HCT116 (cell line): Measurements from ENCODE around the gene SFXN3. TPM values are rescaled to one million over a fixed set of nuclear protein-coding genes. Genes with fewer than 3 reads are reported as not detected.

Experiments used
- ATAC-seq: fragments of 200-7000 bp; cut with Tn5 transposase; 2 replicates; pipeline ENCODE4 v1.9.1; 2020; ENCODE audit warnings: mild to moderate bottlenecking, moderate library complexity
- BruUV-seq: library from RNA; stranded (reverse); fragments of 400-500 nt; replicated peaks from 2 replicates; lab custom pipeline; 2021; lab: Mats Ljungman, UMichigan
- CTCF ChIA-PET: fragments of 300-600 bp; sonication (Branson Sonifier 250); formaldehyde crosslinking; loops from one replicate; lab custom pipeline; 2021; ENCODE audit warnings: antibody characterized with exemption; lab: Charles Lee
- POLR2A ChIA-PET: fragments of 300-600, 350-600 bp; sonication (Branson Sonifier 250); formaldehyde crosslinking; loops from one replicate; lab custom pipeline; 2021; ENCODE audit warnings: antibody characterized with exemption; lab: Charles Lee
- RAD21 ChIA-PET, 2 experiments: fragments of 300-600 bp; sonication (Branson Sonifier 250); formaldehyde crosslinking; loops; one replicate each; lab custom pipeline; 2023; ENCODE audit warnings: low total read pairs in 2 of 2; ENCODE audit not compliant: uncharacterized antibody in 2 of 2, unreplicated experiment in 2 of 2, low non-redundant PET in 1 of 2; lab: Charles Lee
- DNase-seq: peaks from one replicate; pipeline ENCODE4 v3.0.0-alpha.2; 2010; ENCODE audit warnings: low read depth, low spot score
- H2AFZ ChIP-seq: fragments of 200-600 bp; shearing (Covaris generic), sonication (generic); 2 replicates; pipeline ENCODE4 v1.6.1; 2017; ENCODE audit warnings: low read depth, mixed run types, mixed read lengths, antibody characterized with exemption, low read length; ENCODE audit not compliant: poor library complexity, severe bottlenecking
- H3K27ac ChIP-seq: 2 replicates; pipeline ENCODE4 v1.5.1; 2012; ENCODE audit warnings: low read depth, low read length
- H3K27me3 ChIP-seq: fragments of 200-600 bp; sonication (generic); 2 replicates; pipeline ENCODE4 v1.6.1; 2016; ENCODE audit warnings: mixed run types, low read length, mixed read lengths; ENCODE audit not compliant: insufficient read depth
- H3K36me3 ChIP-seq, 2 experiments: fragments of 200-500 bp in 1 of 2; fragments of 200-600 bp in 1 of 2; sonication (Bioruptor generic) in 1 of 2; sonication (generic) in 1 of 2; 2 replicates each; pipeline versions ENCODE4 v1.5.1 to v1.6.1; 2014 to 2016; ENCODE audit warnings: low read length in 2 of 2, inconsistent platforms in 1 of 2, mixed read lengths in 1 of 2, mixed run types in 1 of 2; ENCODE audit not compliant: insufficient read depth in 2 of 2, control insufficient read depth in 1 of 2
- H3K4me1 ChIP-seq, 2 experiments: fragments of 200-600 bp in 1 of 2; sonication (generic) in 1 of 2; 2 replicates each; pipeline versions ENCODE4 v1.5.1 to v1.6.1; 2012 to 2017; ENCODE audit warnings: low read length in 2 of 2, inconsistent platforms in 1 of 2, mild to moderate bottlenecking in 1 of 2, mixed read lengths in 1 of 2, mixed run types in 1 of 2, moderate library complexity in 1 of 2; ENCODE audit not compliant: insufficient read depth in 2 of 2, control insufficient read depth in 1 of 2
- H3K4me2 ChIP-seq: fragments of 200-600 bp; sonication (generic); 2 replicates; pipeline ENCODE4 v1.6.1; 2017; ENCODE audit warnings: mixed run types, low read length, mixed read lengths
- H3K4me3 ChIP-seq, 2 experiments: fragments of 200-600 bp in 1 of 2; sonication (generic) in 1 of 2; replicated peaks in 1 of 2; 2 replicates each; pipeline ENCODE4 v1.5.1; 2011 to 2016; ENCODE audit warnings: low read length in 2 of 2, control low read depth in 1 of 2, low read depth in 1 of 2, mild to moderate bottlenecking in 1 of 2, mixed read lengths in 1 of 2, mixed run types in 1 of 2
- H3K79me2 ChIP-seq: fragments of 200-600 bp; sonication (generic); 2 replicates; pipeline ENCODE4 v1.6.1; 2017; ENCODE audit warnings: mild to moderate bottlenecking, mixed run types, low read length, moderate library complexity, mixed read lengths; ENCODE audit not compliant: insufficient read depth
- H3K9ac ChIP-seq: fragments of 200-600 bp; sonication (generic); 2 replicates; pipeline ENCODE4 v1.6.1; 2016; ENCODE audit warnings: low read length, mixed read lengths
- H3K9me2 ChIP-seq: fragments of 200-600 bp; sonication (generic), shearing (Covaris generic); 2 replicates; pipeline ENCODE4 v1.6.1; 2017; ENCODE audit warnings: mixed run types, mild to moderate bottlenecking, moderate library complexity; ENCODE audit not compliant: insufficient read depth
- H3K9me3 ChIP-seq, 2 experiments: fragments of 200-500 bp in 1 of 2; fragments of 200-600 bp in 1 of 2; sonication (Bioruptor generic) in 1 of 2; sonication (generic) in 1 of 2; 2 replicates each; pipeline ENCODE4 v1.6.1; 2014 to 2017; ENCODE audit warnings: low read length in 2 of 2, mixed read lengths in 2 of 2, inconsistent platforms in 1 of 2, low read depth in 1 of 2, mild to moderate bottlenecking in 1 of 2, mixed run types in 1 of 2, moderate library complexity in 1 of 2; ENCODE audit not compliant: control insufficient read depth in 1 of 2, insufficient read depth in 1 of 2
- H4K20me1 ChIP-seq: fragments of 200-600 bp; sonication (generic), shearing (Covaris generic); 2 replicates; pipeline ENCODE4 v1.6.1; 2017; ENCODE audit warnings: mixed run types, mild to moderate bottlenecking, moderate library complexity; ENCODE audit not compliant: insufficient read depth
- CEBPB ChIP-seq: IDR thresholded peaks from 2 replicates; pipeline ENCODE4 v1.6.1; 2012; ENCODE audit warnings: low read depth
- EGR1 ChIP-seq: IDR thresholded peaks from 2 replicates; pipeline ENCODE4 v1.6.1; 2012; ENCODE audit warnings: low read depth
- ELF1 ChIP-seq: IDR thresholded peaks from 2 replicates; pipeline ENCODE4 v1.6.1; 2012; ENCODE audit warnings: low read depth, borderline replicate concordance
- FOSL1 ChIP-seq: IDR thresholded peaks from 2 replicates; pipeline ENCODE4 v1.6.1; 2012; ENCODE audit warnings: low read depth
- POLR2AphosphoS5 ChIP-seq: IDR thresholded peaks from 2 replicates; pipeline ENCODE4 v1.6.1; 2011; ENCODE audit warnings: mild to moderate bottlenecking, low read depth, low read length, moderate library complexity
- SIN3A ChIP-seq: IDR thresholded peaks from 2 replicates; pipeline ENCODE4 v1.6.1; 2012; ENCODE audit warnings: low read depth
- SP1 ChIP-seq: IDR thresholded peaks from 2 replicates; pipeline ENCODE4 v1.6.1; 2012; ENCODE audit warnings: low read depth
- SRF ChIP-seq: IDR thresholded peaks from 2 replicates; pipeline ENCODE4 v1.6.1; 2012; ENCODE audit warnings: low read depth
- ZFX ChIP-seq: fragments of 450-650 bp; IDR thresholded peaks from 2 replicates; pipeline ENCODE4 v1.6.1; 2017
- ZNF274 ChIP-seq: fragments of 200-500 bp; sonication (Bioruptor generic); IDR thresholded peaks from 2 replicates; pipeline ENCODE4 v1.6.1; 2014; ENCODE audit warnings: mild to moderate bottlenecking, low read depth, low read length, inconsistent platforms
- intact Hi-C: fragments of 100-400 bp; cut with micrococcal nuclease; formaldehyde crosslinking; loops from 2 replicates; pipeline ENCODE4 v1.10.0; 2022
- total RNA-seq: library from RNA; stranded (reverse); gene quantifications from one replicate; pipeline ENCODE4 v1.2.1, GENCODE V29; 2021; ENCODE audit not compliant: unreplicated experiment
- TF ChIP-seq, protein P1 (sequence below): IDR thresholded peaks from 2 replicates; pipeline ENCODE4 v1.6.1; 2011; ENCODE audit warnings: mild to moderate bottlenecking, low read length, moderate library complexity; ENCODE audit not compliant: insufficient replicate concordance; ENCODE audit errors: extremely low read depth
- TF ChIP-seq, protein P2 (sequence below), 3 experiments: fragments of 200-600 bp in 1 of 3; sonication (generic) in 1 of 3; IDR thresholded peaks in 2 of 3; conservative IDR thresholded peaks in 1 of 3; 2 replicates each; pipeline ENCODE4 v1.5.1; 2012 to 2017; ENCODE audit warnings: low read depth in 2 of 3, low read length in 2 of 3, antibody characterized with exemption in 1 of 3, borderline replicate concordance in 1 of 3, control low read depth in 1 of 3, mild to moderate bottlenecking in 1 of 3, mixed read lengths in 1 of 3, mixed run types in 1 of 3, moderate library complexity in 1 of 3; ENCODE audit not compliant: insufficient read depth in 1 of 3

The SFXN3 gene
- total RNA-seq, 1 experiment from 2014 or later, result 52.5 TPM

DNA sequence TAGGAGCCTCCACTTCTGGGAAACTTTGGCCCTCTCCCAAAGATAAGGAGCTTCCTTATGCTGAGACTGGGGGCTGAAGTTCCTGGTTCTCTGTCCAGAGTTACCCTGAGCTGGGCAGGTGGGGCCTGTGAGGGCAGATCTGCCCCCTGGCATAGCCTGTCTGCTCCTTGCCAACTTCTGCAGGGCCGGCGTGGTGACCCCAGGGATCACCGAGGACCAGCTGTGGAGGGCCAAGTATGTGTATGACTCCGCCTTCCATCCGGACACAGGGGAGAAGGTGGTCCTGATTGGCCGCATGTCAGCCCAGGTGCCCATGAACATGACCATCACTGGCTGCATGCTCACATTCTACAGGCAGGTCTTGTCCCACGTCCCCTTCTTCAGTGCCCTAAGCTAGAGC lies 4.3 kb downstream of the SFXN3 start:
- H3K4me3 ChIP-seq, result no peak overlapping the region
- no peaks in the 10 kb centered on the region for H3K9me2 ChIP-seq
- RAD21 ChIA-PET, result no interaction called here
- CTCF ChIA-PET, result interaction anchor here (2.0 kb wide), 1 partner anchor 15 kb away, joined by 8 read pairs; no protein-coding TSS in a partner anchor
- H3K79me2 ChIP-seq, result peaks cover 12% of the 10 kb centered on the region
- POLR2A ChIA-PET, result interaction anchor here (1.0 to 1.2 kb wide), 2 partner anchors 8 to 541 kb away, joined by 3 to 7 read pairs; no protein-coding TSS in a partner anchor
- H3K4me1 ChIP-seq, result peaks cover 12 to 32% of the 10 kb centered on the region in 2 experiments
- no peaks in the 10 kb centered on the region for H3K27me3 ChIP-seq
- DNase-seq (no peak), ATAC-seq (no peak)
- H3K9me3 ChIP-seq, result no peaks in the 10 kb centered on the region
- H2AFZ ChIP-seq, result no peak overlapping the region
- no peaks in the 10 kb centered on the region for H4K20me1 ChIP-seq
- TF ChIP-seq ELF1 (no peak), POLR2AphosphoS5 (no peak), FOSL1 (no peak)
- TF ChIP-seq, protein P1, sequence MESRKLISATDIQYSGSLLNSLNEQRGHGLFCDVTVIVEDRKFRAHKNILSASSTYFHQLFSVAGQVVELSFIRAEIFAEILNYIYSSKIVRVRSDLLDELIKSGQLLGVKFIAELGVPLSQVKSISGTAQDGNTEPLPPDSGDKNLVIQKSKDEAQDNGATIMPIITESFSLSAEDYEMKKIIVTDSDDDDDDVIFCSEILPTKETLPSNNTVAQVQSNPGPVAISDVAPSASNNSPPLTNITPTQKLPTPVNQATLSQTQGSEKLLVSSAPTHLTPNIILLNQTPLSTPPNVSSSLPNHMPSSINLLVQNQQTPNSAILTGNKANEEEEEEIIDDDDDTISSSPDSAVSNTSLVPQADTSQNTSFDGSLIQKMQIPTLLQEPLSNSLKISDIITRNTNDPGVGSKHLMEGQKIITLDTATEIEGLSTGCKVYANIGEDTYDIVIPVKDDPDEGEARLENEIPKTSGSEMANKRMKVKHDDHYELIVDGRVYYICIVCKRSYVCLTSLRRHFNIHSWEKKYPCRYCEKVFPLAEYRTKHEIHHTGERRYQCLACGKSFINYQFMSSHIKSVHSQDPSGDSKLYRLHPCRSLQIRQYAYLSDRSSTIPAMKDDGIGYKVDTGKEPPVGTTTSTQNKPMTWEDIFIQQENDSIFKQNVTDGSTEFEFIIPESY, result no peak
- no peak overlapping the region for H3K9ac ChIP-seq
- H3K36me3 ChIP-seq, result peaks cover 22 to 42% of the 10 kb centered on the region in 2 experiments
- no peak overlapping the region for H3K4me2 ChIP-seq
- no TSS peak for BruUV-seq
- no peak overlapping the region for H3K27ac ChIP-seq
- intact Hi-C loops, result no loop called here

DNA sequence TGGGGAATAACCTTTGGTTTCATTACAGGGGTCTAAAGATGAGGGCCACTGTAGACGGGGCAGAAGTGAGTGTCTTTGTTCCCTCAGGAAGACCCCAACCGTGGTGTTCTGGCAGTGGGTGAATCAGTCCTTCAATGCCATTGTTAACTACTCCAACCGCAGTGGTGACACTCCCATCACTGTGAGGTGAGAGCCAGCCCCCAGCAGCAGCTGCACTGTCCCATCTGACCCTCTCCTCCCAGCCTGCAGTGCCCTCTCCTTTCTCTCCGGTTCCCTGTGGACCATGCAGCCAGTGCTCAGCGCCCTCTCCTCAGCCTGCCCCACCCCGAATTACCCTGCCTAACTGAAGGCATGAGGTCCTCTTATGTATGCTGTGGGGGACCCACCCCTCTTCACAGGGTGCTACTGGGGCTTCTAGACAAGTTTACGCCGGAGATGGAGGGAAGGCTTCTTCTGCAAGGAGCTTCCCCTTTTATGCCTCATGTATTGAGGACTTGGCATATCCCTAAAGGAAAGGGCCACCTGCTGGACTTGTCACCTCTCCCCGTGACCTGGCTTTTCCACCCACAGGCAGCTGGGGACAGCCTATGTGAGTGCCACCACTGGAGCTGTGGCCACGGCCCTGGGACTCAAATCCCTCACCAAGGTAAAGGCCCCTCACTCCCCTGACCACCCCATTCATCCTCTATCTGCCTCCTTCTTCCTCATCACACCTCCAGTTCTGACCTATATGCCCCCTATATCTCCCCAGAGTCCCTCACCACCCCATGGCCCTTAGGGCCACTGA lies 5.1 kb downstream of the SFXN3 start:
- Histone ChIP-seq H3K9me2 (no peaks in the 10 kb centered on the region), H3K27me3 (no peaks in the 10 kb centered on the region), H3K36me3 (peaks cover 22 to 43% of the 10 kb centered on the region in 2 experiments), H2AFZ (no peak overlapping the region), H3K27ac (no peak overlapping the region), H3K4me1 (peaks cover 15 to 30% of the 10 kb centered on the region in 2 experiments), H3K4me3 (no peak overlapping the region), H3K9me3 (no peaks in the 10 kb centered on the region), H3K4me2 (no peak overlapping the region), H3K79me2 (peaks cover 12% of the 10 kb centered on the region), H3K9ac (no peak overlapping the region), H4K20me1 (no peaks in the 10 kb centered on the region)
- BruUV-seq, result no TSS peak
- DNase-seq (no peak), ATAC-seq (no peak)
- intact Hi-C loops, result no loop called here
- ChIA-PET CTCF (no interaction called here), POLR2A (no interaction called here), RAD21 (no interaction called here)
- TF ChIP-seq CEBPB (no peak), POLR2AphosphoS5 (no peak), SP1 (no peak), FOSL1 (no peak), ZFX (no peak), ZNF274 (no peak), SIN3A (no peak), SRF (no peak), EGR1 (no peak)
- TF ChIP-seq, protein P1, result no peak
- TF ChIP-seq, protein P2, sequence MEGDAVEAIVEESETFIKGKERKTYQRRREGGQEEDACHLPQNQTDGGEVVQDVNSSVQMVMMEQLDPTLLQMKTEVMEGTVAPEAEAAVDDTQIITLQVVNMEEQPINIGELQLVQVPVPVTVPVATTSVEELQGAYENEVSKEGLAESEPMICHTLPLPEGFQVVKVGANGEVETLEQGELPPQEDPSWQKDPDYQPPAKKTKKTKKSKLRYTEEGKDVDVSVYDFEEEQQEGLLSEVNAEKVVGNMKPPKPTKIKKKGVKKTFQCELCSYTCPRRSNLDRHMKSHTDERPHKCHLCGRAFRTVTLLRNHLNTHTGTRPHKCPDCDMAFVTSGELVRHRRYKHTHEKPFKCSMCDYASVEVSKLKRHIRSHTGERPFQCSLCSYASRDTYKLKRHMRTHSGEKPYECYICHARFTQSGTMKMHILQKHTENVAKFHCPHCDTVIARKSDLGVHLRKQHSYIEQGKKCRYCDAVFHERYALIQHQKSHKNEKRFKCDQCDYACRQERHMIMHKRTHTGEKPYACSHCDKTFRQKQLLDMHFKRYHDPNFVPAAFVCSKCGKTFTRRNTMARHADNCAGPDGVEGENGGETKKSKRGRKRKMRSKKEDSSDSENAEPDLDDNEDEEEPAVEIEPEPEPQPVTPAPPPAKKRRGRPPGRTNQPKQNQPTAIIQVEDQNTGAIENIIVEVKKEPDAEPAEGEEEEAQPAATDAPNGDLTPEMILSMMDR (IDR thresholded peaks at IDR 0.05 in 2 of 3, conservative IDR thresholded peaks at IDR 0.05 in 1 of 3; ENCODE audit: borderline replicate concordance in 1 of 3, insufficient read depth in 1 of 3, low read depth in 2 of 3, low read length in 2 of 3), result no peak
